Peyer's patch (tissue), 4 donors: ENCODE data around the gene SPR. TPM values are rescaled to one million over a fixed set of nuclear protein-coding genes. Genes with fewer than 3 reads are reported as not detected.

Source experiments
- DNase-seq, 3 donors: peaks; one replicate each; pipeline ENCODE4 v3.0.0-alpha.2; 2017 to 2019
- H3K27ac ChIP-seq, 4 donors: fragments of 200-600 bp; sonication (generic); one replicate each; pipeline ENCODE4 v1.5.1; 2016 to 2019
- H3K27me3 ChIP-seq, 2 donors: fragments of 200-600 bp; sonication (generic); one replicate each; pipeline ENCODE4 v1.5.1; 2019
- H3K36me3 ChIP-seq, 3 donors: fragments of 200-600 bp; sonication (generic); one replicate each; pipeline ENCODE4 v1.5.1; 2016 to 2019
- H3K4me1 ChIP-seq, 4 donors: fragments of 200-600 bp; sonication (generic); one replicate each; pipeline ENCODE4 v1.5.1; 2016 to 2019
- H3K4me3 ChIP-seq, 4 donors: fragments of 200-600 bp; sonication (generic); 1 replicate in 3 of 4; 2 replicates in 1 of 4; pipeline ENCODE4 v1.5.1; 2016 to 2019; ENCODE audit warnings: mild to moderate bottlenecking in 1 of 4
- H3K9me3 ChIP-seq, 4 donors: fragments of 200-600 bp; sonication (generic); one replicate each; pipeline ENCODE4 v1.5.1; 2016 to 2019; ENCODE audit warnings: mild to moderate bottlenecking in 1 of 4
- CTCF ChIP-seq, 6 experiments: fragments of 450-650 bp in 4 of 6; fragments of 200-600 bp in 2 of 6; sonication (generic) in 1 of 6; IDR thresholded peaks; one replicate each; pipeline ENCODE4 v1.5.1; 2017 to 2019; ENCODE audit warnings: antibody characterized with exemption in 6 of 6, mild to moderate bottlenecking in 3 of 6, moderate library complexity in 1 of 6
- POLR2A ChIP-seq, 2 donors: fragments of 450-650 bp; IDR thresholded peaks; one replicate each; pipeline ENCODE4 v1.5.1; 2017; ENCODE audit warnings: antibody characterized with exemption in 2 of 2, mild to moderate bottlenecking in 2 of 2, moderate library complexity in 2 of 2
- total RNA-seq, 4 donors: library from RNA; depleted of rRNA; stranded (reverse); fragments of >200 nt; gene quantifications; one replicate each; pipeline ENCODE4 v1.1.0, GENCODE V29; 2016

Gene SPR
- total RNA-seq, 4 donors from 2014 or later, result 28.1 to 66.0 (median 52.1) TPM

- DNase-seq, result peak in 2 of 3 donors; percentile 10 to 41
- Histone ChIP-seq H3K27me3 (peaks cover 0 to 83% of the 10 kb centered on the region in 2 donors), H3K27ac (no peak overlapping the region), H3K4me3 (peak overlapping the region in 3 of 4 donors; percentile 26 to 36 (median 31)), H3K36me3 (no peaks in the 10 kb centered on the region), H3K4me1 (peaks cover 3 to 63% (median 41%) of the 10 kb centered on the region in 4 donors), H3K9me3 (no peaks in the 10 kb centered on the region)
- no peak for TF ChIP-seq CTCF (IDR thresholded peaks at IDR 0.05)
- no peak for TF ChIP-seq POLR2A (IDR thresholded peaks at IDR 0.05)
Measured at GRCh38 chr2:72919414-72920317, 32.5 kb downstream of the SPR start.

- DNase-seq, result peak in 2 of 3 donors; percentile 14 to 44
- H3K27ac ChIP-seq, result no peak overlapping the region
- no peak for TF ChIP-seq CTCF (IDR thresholded peaks at IDR 0.05)
- no peak for TF ChIP-seq POLR2A (IDR thresholded peaks at IDR 0.05)
- H3K4me3 ChIP-seq, result peak overlapping the region in 3 of 4 donors; percentile 26 to 36 (median 31)
- H3K36me3 ChIP-seq, result no peaks in the 10 kb centered on the region
- H3K27me3 ChIP-seq, result peaks cover 0 to 83% of the 10 kb centered on the region in 2 donors
- H3K9me3 ChIP-seq, result no peaks in the 10 kb centered on the region
- peaks cover 3 to 62% (median 42%) of the 10 kb centered on the region in 4 donors for H3K4me1 ChIP-seq
Measured at GRCh38 chr2:72920318-72921087, 33.3 kb downstream of the SPR start.

DNA sequence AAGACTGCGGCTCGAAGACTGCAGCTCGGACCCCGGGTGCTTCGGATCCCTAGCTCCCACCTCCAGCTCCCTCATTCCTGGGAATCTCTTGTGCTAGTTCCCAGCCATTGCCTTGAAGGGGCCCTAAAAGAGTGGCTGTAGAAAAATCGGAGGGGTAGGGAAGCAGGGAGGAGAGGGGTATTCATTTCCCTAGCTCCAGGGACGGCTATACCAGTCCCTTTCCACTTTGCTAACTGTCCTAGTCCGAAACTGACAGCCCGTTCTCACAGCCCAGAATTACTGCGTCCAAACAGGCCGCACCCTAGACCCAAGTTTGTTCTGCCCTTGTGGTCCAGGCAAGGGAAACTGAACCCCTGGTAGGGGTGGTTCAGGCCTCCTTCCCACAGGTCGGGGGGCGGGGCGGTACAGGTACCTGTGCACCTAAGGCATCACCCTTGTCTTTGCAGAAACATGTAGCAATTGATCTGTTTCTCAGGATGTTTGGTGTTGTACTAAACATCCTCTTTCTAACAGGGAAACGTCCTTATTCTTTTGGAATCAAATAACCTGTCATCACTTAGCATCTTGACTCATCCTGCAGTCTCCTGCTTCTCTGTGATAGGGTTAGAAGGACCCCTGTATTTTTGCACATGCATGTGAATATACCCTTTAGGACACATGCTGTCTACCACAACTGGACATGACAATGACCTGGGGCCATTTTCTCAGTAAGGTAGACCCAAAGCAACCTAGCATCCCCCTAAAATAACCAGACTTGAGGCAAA, 34.1 kb downstream of the SPR start:
- peaks cover 0 to 79% of the 10 kb centered on the region in 2 donors for H3K27me3 ChIP-seq
- H3K4me1 ChIP-seq, result peaks cover 3 to 54% (median 35%) of the 10 kb centered on the region in 4 donors
- H3K4me3 ChIP-seq, result no peak overlapping the region
- H3K9me3 ChIP-seq, result no peaks in the 10 kb centered on the region
- peak in 2 of 3 donors; percentile 12 to 44 for DNase-seq
- H3K27ac ChIP-seq, result no peak overlapping the region
- TF ChIP-seq POLR2A (IDR thresholded peaks at IDR 0.05) (no peak), CTCF (IDR thresholded peaks at IDR 0.05) (no peak)
- no peaks in the 10 kb centered on the region for H3K36me3 ChIP-seq

DNA sequence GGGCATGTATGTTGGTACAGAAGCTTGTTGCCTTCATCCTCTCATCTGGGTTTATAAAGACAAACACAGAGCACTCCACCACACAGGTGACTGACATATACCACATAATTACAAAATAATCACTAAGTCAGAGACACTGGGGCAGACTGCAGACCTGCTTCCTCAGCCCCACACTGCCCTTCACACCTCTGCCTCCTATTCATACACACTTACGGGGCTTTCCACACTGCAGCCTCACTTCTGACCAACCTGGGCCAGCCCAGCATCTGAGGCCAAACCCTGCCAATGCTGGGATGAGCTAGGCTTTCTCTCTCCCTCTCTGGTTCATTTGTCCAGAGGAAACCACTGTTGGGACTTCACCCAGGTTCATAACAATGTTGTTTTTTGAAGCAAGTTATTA, 34.6 kb downstream of the SPR start:
- no peak overlapping the region for H3K4me3 ChIP-seq
- no peak overlapping the region for H3K27ac ChIP-seq
- H3K9me3 ChIP-seq, result no peaks in the 10 kb centered on the region
- peaks cover 3 to 48% (median 29%) of the 10 kb centered on the region in 4 donors for H3K4me1 ChIP-seq
- DNase-seq, result peak in 1 of 3 donors; percentile 2
- H3K36me3 ChIP-seq, result no peaks in the 10 kb centered on the region
- TF ChIP-seq POLR2A (IDR thresholded peaks at IDR 0.05), result no peak
- no peak for TF ChIP-seq CTCF (IDR thresholded peaks at IDR 0.05)
- peaks cover 0 to 79% of the 10 kb centered on the region in 2 donors for H3K27me3 ChIP-seq

- Histone ChIP-seq H3K36me3 (no peaks in the 10 kb centered on the region), H3K4me1 (peaks cover 3 to 28% (median 14%) of the 10 kb centered on the region in 4 donors), H3K27ac (no peak overlapping the region), H3K9me3 (no peaks in the 10 kb centered on the region), H3K27me3 (peaks cover 0 to 60% of the 10 kb centered on the region in 2 donors), H3K4me3 (no peak overlapping the region)
- TF ChIP-seq CTCF (IDR thresholded peaks at IDR 0.05) (no peak), POLR2A (IDR thresholded peaks at IDR 0.05) (no peak)
- peak in 1 of 3 donors; percentile 1 for DNase-seq
Measured at GRCh38 chr2:72923833-72924352, 36.7 kb downstream of the SPR start.
